GM19193 (cell line): ENCODE measurements around the gene ZBTB20.

Experiments used
- POLR2A ChIP-seq: IDR thresholded peaks from 4 replicates; pipeline ENCODE4 v1.6.1; 2011; ENCODE audit not compliant: insufficient read depth, insufficient read length; ENCODE audit errors: extremely low read depth

Gene ZBTB20

GRCh38 chr3:114370537-114371174, 776.4 kb downstream of the ZBTB20 start:
- TF ChIP-seq POLR2A, result no peak

GRCh38 chr3:114365909-114366308, 781.2 kb downstream of the ZBTB20 start:
- TF ChIP-seq POLR2A, result no peak

DNA sequence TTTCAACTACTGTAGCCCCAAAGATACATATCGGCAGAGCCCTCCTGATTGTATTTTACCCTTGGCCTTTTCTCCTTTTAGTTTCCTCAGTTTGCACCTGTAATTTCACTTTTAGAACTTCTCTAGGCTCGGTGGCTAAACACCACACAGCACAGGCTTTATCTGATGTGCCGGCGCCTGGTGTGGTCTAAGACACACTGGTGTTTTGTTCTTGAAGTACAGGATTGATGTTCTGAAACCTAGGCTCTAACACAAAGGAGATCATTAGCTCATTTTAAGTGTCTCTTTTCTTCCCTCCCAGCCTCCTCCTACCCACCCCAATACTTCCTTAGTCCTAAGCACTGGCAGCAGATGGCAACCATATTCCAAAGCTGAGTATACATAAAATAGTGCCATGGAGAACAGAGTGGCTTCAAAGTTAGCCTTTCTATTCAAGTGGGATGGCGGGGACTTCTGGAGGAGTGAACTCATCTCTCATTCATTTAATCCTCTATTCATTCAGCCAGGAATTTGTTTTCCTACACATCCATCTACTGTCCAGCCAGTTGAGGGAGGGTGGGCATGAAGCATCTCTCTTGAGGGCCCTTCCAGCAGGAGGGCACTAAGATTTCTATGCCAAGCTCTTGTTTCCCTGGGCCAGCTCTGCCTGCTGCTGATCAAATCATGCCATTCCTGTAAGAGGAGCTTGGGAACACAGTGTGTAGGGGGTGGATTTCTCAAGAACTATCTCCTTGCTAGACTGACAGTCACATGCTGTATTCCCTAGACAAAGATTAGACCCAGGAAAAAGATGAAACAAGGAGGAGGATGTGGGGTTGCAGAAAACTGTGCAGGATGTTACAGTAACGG, 782.1 kb downstream of the ZBTB20 start:
- TF ChIP-seq POLR2A, result no peak

GRCh38 chr3:114363554-114364202, 783.4 kb downstream of the ZBTB20 start:
- no peak for TF ChIP-seq POLR2A

GRCh38 chr3:114362815-114363214, 784.3 kb downstream of the ZBTB20 start:
- TF ChIP-seq POLR2A, result no peak

DNA sequence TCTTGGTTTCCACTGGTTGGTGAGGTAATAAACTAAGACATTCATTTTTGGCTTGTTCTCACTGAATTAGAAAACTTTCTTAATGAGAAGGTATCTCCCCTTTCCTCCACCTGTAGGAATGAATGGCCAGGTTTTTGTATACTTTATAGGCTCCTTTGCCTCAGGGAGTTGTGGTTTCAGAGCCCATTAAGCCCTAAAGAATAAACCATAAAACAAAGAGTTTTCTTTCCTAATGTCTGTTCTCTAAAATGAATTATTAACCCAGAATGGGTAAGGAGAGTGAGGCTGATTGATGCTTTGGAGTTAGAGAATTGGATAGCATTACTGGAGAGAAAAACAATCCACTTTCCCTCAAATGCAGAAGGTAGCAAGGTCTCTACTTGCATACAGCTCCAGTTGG, 785.7 kb downstream of the ZBTB20 start:
- no peak for TF ChIP-seq POLR2A

GRCh38 chr3:114356525-114356924, 790.6 kb downstream of the ZBTB20 start:
- TF ChIP-seq POLR2A, result no peak

DNA sequence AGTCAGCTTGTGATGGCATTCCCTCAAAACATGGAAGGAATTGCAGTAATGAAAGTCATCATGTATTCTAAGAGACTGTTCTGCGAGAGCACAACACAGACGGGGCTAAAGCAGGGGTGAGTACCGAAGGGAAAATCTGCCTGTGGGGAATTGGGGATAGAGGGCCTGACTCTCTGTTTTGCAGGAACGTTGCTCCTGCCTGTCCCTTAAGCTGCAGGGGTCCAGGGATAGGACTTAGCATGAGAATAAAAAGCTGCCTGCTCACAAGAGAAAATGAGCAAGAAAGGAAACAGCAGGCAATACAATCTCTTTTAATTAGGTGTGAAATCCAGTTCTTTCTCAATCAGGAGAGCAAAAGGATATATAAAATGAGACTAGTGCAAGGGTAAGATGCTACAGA, 791.0 kb downstream of the ZBTB20 start:
- TF ChIP-seq POLR2A, result no peak

DNA sequence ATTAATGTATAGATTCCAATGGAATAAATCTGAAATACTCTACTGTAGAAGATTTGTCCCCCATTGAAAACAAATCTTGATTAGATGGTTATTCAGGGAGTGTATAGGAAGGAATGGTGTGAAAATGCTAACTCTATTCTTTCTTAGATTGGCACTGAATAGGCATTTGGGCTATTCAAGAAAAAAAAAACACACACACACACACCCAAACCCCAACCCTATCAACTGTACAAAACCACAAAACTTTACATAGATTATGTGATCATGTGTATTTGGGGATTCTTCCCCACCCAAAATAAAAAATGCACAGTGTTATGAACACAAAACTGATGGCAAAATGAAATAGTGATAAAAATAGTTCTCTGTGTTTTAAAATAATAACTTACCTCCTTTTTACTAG, 791.4 kb downstream of the ZBTB20 start:
- no peak for TF ChIP-seq POLR2A

DNA sequence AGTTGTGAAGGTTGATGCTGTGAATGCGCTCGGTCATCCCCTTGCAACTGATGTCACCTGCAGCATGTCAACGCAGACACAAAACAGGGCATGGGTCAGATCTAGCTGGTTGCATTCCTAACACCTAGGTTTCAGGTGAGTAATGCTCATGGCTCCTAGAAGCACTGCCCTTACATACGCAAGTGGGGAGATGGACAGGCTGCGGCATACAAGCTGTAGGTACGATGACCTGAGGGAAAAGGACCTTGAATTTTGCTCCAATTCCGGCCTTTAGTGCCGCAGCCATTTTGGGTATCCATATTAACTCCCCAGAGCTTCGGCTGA, 795.3 kb downstream of the ZBTB20 start:
- no peak for TF ChIP-seq POLR2A

DNA sequence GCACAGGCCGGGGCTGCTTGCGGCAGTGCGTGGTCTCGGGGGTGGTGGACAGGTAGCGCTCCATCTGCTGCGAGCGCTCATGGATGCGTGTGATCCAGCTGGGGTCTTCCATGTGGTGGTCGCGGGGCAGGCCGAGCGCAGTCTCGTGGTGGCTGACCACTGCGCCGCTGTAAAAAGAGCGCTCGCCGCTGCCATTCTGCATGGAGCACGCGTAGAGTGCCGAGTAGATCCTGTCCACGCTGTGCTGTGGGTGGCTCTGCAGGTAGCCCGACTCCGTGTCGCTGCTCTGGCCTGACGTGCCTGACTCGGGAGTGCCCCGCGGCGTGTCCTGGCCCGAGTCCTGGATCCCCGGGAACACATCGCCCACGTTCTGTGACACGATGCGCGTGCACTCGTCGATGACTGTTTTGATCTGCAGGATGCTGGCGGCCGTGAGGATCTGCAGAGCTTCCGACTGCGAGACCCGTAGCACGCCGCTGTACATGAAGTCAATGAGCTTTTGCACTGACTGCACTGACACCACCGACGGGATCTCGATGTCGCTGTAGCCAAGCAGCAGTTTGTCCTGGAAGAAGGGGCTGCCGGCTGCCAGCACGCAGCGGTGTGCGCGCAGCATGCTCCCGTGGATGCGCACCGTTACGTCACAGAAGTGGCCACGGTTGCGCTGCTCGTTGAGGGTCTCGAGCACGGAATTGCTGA, 795.8 kb downstream of the ZBTB20 start:
- no peak for TF ChIP-seq POLR2A

GRCh38 chr3:114350690-114351089, 796.4 kb downstream of the ZBTB20 start:
- TF ChIP-seq POLR2A, result no peak

DNA sequence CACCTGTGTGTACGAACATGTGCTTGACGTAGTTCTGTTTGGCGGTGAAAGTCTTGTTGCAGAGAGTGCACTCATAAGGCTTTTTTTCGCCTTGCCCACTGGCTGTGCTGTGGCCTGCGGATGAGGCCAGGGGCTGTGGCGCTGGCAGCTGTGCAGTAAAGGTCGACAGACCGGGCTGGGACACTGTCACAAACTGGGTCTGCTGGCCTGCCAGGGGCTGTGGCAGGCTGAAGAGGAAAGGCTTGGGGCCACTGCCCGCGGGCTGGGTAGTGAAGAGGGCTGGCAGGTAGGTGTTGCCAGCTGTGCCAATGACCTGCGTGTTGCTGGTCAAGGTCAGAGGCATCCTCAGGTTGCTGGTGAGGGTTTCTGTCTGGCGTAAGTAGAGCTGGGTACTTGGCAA, 796.8 kb downstream of the ZBTB20 start:
- TF ChIP-seq POLR2A, result no peak

- TF ChIP-seq POLR2A, result no peak
These were observed 802.6 kb downstream of the ZBTB20 start for GRCh38 chr3:114344492-114344891.

- TF ChIP-seq POLR2A, result no peak
These were observed 808.3 kb downstream of the ZBTB20 start for GRCh38 chr3:114338651-114339357.
